HepG2 (cell line): ENCODE results near the gene CRYBA1. TPM values are rescaled to one million over a fixed set of nuclear protein-coding genes. Genes with fewer than 3 reads are reported as not detected.

ENCODE experiments used
- ATAC-seq: fragments of 200-7000 bp; cut with Tn5 transposase; 3 replicates; pipeline ENCODE4 v1.9.1; 2020; ENCODE audit warnings: mild to moderate bottlenecking, moderate library complexity
- BruUV-seq: library from RNA; stranded (reverse); fragments of 400-500 nt; replicated peaks from 2 replicates; lab custom pipeline; 2021; lab: Mats Ljungman, UMichigan
- CTCF ChIA-PET: fragments of 300-600 bp; formaldehyde crosslinking; extraction: SDS; loops from one replicate; lab custom pipeline; 2021; ENCODE audit warnings: low total read pairs, inconsistent platforms, low intra/inter-chr PET ratio; lab: Yijun Ruan, JAX
- POLR2A ChIA-PET: fragments of 350-600 bp; sonication (Branson Sonifier 250); formaldehyde crosslinking; loops from one replicate; lab custom pipeline; 2020; ENCODE audit warnings: antibody characterized with exemption, inconsistent platforms; lab: Yijun Ruan, JAX
- DNase-seq: peaks from one replicate; pipeline ENCODE4 v3.0.0-alpha.2; 2015; ENCODE audit warnings: low spot score
- FAIRE-seq: peaks from 3 replicates; lab custom pipeline; 2011; peaks lifted over from hg19 to GRCh38; lab: Jason Lieb, UNC
- H2AFZ ChIP-seq: one replicate; pipeline ENCODE4 v1.6.1; 2011; ENCODE audit warnings: low read length, inconsistent platforms
- H3K27ac ChIP-seq: fragments of 300-600 bp; 3 replicates; pipeline ENCODE4 v1.8.0; 2011; ENCODE audit warnings: mixed run types, mild to moderate bottlenecking, mixed read lengths, low read length, inconsistent platforms; ENCODE audit not compliant: insufficient read depth; ENCODE audit errors: extremely low read length
- H3K27me3 ChIP-seq, 2 experiments: fragments of 200-600 bp in 1 of 2; 2 replicates in 1 of 2; 3 replicates in 1 of 2; pipeline versions ENCODE4 v1.6.0 to v1.8.0; 2011; ENCODE audit warnings: low read length in 2 of 2, mild to moderate bottlenecking in 2 of 2, moderate library complexity in 2 of 2, inconsistent platforms in 1 of 2; ENCODE audit not compliant: insufficient read depth in 2 of 2, control insufficient read depth in 1 of 2
- H3K36me3 ChIP-seq, 2 experiments: fragments of 200-600 bp in 1 of 2; replicated peaks in 1 of 2; 2 replicates in 1 of 2; 3 replicates in 1 of 2; pipeline versions ENCODE4 v1.5.1 to v1.8.0; 2011; ENCODE audit warnings: low read length in 2 of 2, inconsistent platforms in 1 of 2; ENCODE audit not compliant: insufficient read depth in 2 of 2, control insufficient read depth in 1 of 2
- H3K4me1 ChIP-seq: 2 replicates; pipeline ENCODE4 v1.5.1; 2012; ENCODE audit warnings: low read length, inconsistent platforms; ENCODE audit not compliant: insufficient read depth
- H3K4me2 ChIP-seq: 2 replicates; pipeline ENCODE4 v1.6.0; 2011; ENCODE audit warnings: low read depth, low read length, inconsistent platforms
- H3K4me3 ChIP-seq, 3 experiments: fragments of 200-600 bp in 1 of 3; sonication (generic), shearing (Covaris generic) in 1 of 3; replicated peaks in 1 of 3; 2 replicates each; pipeline ENCODE4 v1.5.1; 2011 to 2016; ENCODE audit warnings: low read length in 3 of 3, inconsistent platforms in 2 of 3, low read depth in 2 of 3, mild to moderate bottlenecking in 2 of 3, control low read depth in 1 of 3, mixed read lengths in 1 of 3; ENCODE audit not compliant: insufficient read depth in 1 of 3
- H3K79me2 ChIP-seq: one replicate; pipeline ENCODE4 v1.6.1; 2011; ENCODE audit warnings: low read length, inconsistent platforms; ENCODE audit not compliant: insufficient read depth
- H3K9ac ChIP-seq: 2 replicates; pipeline ENCODE4 v1.6.0; 2011; ENCODE audit warnings: mild to moderate bottlenecking, low read depth, low read length, inconsistent platforms; ENCODE audit not compliant: insufficient read depth
- H3K9me3 ChIP-seq: 2 replicates; pipeline ENCODE4 v1.5.1; 2012; ENCODE audit warnings: mild to moderate bottlenecking, low read length
- H4K20me1 ChIP-seq: 2 replicates; pipeline ENCODE4 v1.6.0; 2011; ENCODE audit warnings: inconsistent platforms, mild to moderate bottlenecking, low read length, moderate library complexity; ENCODE audit not compliant: insufficient read depth
- AGO2 ChIP-seq: fragments of 200-400 bp; formaldehyde crosslinking; optimal IDR thresholded peaks from 2 replicates; pipeline ENCODE3; 2017; ENCODE audit warnings: mild to moderate bottlenecking, low read depth, low read length, moderate library complexity
- DMTF1 ChIP-seq: sonication (generic); formaldehyde crosslinking; IDR thresholded peaks from 2 replicates; pipeline ENCODE4 v1.4.0; 2020; ENCODE audit warnings: mild to moderate bottlenecking, missing genetic modification reagents
- DNMT1 ChIP-seq: sonication (generic); formaldehyde crosslinking; IDR thresholded peaks from 2 replicates; pipeline ENCODE4 v1.5.1; 2020; ENCODE audit warnings: mild to moderate bottlenecking, missing genetic modification reagents
- FOXA1 ChIP-seq, 2 experiments: fragments of 450-650 bp in 1 of 2; sonication (generic) in 1 of 2; formaldehyde crosslinking in 1 of 2; IDR thresholded peaks; 2 replicates each; pipeline versions ENCODE4 v1.4.0 to v1.6.1; 2016 to 2020; ENCODE audit warnings: missing genetic modification reagents in 1 of 2
- HOXA5 ChIP-seq: sonication (generic); formaldehyde crosslinking; IDR thresholded peaks from 2 replicates; pipeline ENCODE4 v1.4.0; 2020; ENCODE audit warnings: missing genetic modification reagents
- MZF1 ChIP-seq: sonication (generic); formaldehyde crosslinking; IDR thresholded peaks from 2 replicates; pipeline ENCODE4 v1.8.1; 2023; ENCODE audit warnings: mild to moderate bottlenecking, missing genetic modification reagents, borderline replicate concordance
- SAFB2 ChIP-seq: sonication (generic); formaldehyde crosslinking; IDR thresholded peaks from 2 replicates; pipeline ENCODE4 v1.5.1; 2020; ENCODE audit warnings: missing genetic modification reagents, low read depth, mild to moderate bottlenecking, borderline replicate concordance
- SMC3 ChIP-seq: IDR thresholded peaks from 2 replicates; pipeline ENCODE4 v1.6.1; 2011; ENCODE audit warnings: low read length, improper control_type of control experiment
- STAG1 ChIP-seq: sonication (generic); formaldehyde crosslinking; IDR thresholded peaks from 2 replicates; pipeline ENCODE4 v1.4.0; 2020; ENCODE audit warnings: missing genetic modification reagents
- TFE3 ChIP-seq: IDR thresholded peaks from 2 replicates; pipeline ENCODE4 v1.6.1; 2016
- ZBTB2 ChIP-seq: sonication (generic); formaldehyde crosslinking; IDR thresholded peaks from 2 replicates; pipeline ENCODE4 v1.8.0; 2022; ENCODE audit warnings: low read depth, missing genetic modification reagents
- ZMYM2 ChIP-seq: sonication (generic); formaldehyde crosslinking; IDR thresholded peaks from 2 replicates; pipeline ENCODE4 v1.8.0; 2022; ENCODE audit warnings: mild to moderate bottlenecking, missing genetic modification reagents
- ZNF34 ChIP-seq: sonication (generic); formaldehyde crosslinking; IDR thresholded peaks from 2 replicates; pipeline ENCODE4 v1.4.0; 2020; ENCODE audit warnings: mild to moderate bottlenecking, missing genetic modification reagents, borderline replicate concordance
- ZNF367 ChIP-seq: sonication (generic); formaldehyde crosslinking; IDR thresholded peaks from 2 replicates; pipeline ENCODE4 v1.4.0; 2020; ENCODE audit warnings: missing genetic modification reagents, borderline replicate concordance
- ZNF704 ChIP-seq: sonication (generic); formaldehyde crosslinking; IDR thresholded peaks from 2 replicates; pipeline ENCODE4 v1.8.1; 2023; ENCODE audit warnings: mild to moderate bottlenecking, inconsistent platforms, moderate library complexity, missing genetic modification reagents, borderline replicate concordance
- ZNF720 ChIP-seq: sonication (generic); formaldehyde crosslinking; IDR thresholded peaks from 2 replicates; pipeline ENCODE4 v1.4.0; 2020; ENCODE audit warnings: missing genetic modification reagents
- WGBS: methylation state at CpG from one replicate; pipeline ENCODE4 v1.1.6; 2017; ENCODE audit warnings: low lambda C conversion rate; 5-methylcytosine and 5-hydroxymethylcytosine counted together
- in situ Hi-C: cut with HindIII; loops from 2 replicates; pipeline ENCODE4 v1.10.0; 2017; ENCODE audit warnings: low pct_unique_long_range_greater_than_20kb; ENCODE audit not compliant: extremely low pct_ligation_motif_present
- intact Hi-C: fragments of 100-400 bp; cut with micrococcal nuclease; formaldehyde crosslinking; loops from one replicate; pipeline ENCODE4 v1.10.0; 2022; ENCODE audit not compliant: unreplicated experiment
- polyA plus RNA-seq, 8 experiments: library from polyadenylated mRNA; depleted of rRNA in 3 of 8; stranded (reverse) in 7 of 8; unstranded in 1 of 8; fragments of >200 nt; fragmentation: Illumina TruSeq in 4 of 8; extraction: Trizol in 4 of 8; gene quantifications; 2 replicates each; pipeline versions ENCODE4 v1.2.1 to v1.2.3, GENCODE V29; 2011 to 2016; ENCODE audit warnings: low read depth in 4 of 8, missing spikeins in 1 of 8, mixed read lengths in 1 of 8; ENCODE audit not compliant: insufficient read depth in 1 of 8
- total RNA-seq, 5 experiments: library from RNA; depleted of rRNA; stranded (reverse); fragments of >200 nt; fragmentation: Illumina TruSeq; extraction: Trizol; gene quantifications; 2 replicates each; pipeline ENCODE4 v1.2.3, GENCODE V29; 2016; ENCODE audit warnings: low read depth in 1 of 5

CRYBA1 gene
- total and polyA plus RNA-seq, 2 of the 13 experiments (the other 11 are each of a cell fraction or from before 2014, with no cell fraction given), result not detected

GRCh38 chr17:29289852-29290251 lies 43.2 kb downstream of the CRYBA1 start (continued):
- no peak for TF ChIP-seq DMTF1
- no peak for TF ChIP-seq FOXA1 (IDR thresholded peaks at IDR 0.05)
- TF ChIP-seq FOXA1 (CRISPR knock-in tag; IDR thresholded peaks at IDR 0.05), result no peak
- TF ChIP-seq, all 625 proteins: peak for 0

GRCh38 chr17:29291163-29291752 lies 44.6 kb downstream of the CRYBA1 start:
- peaks cover 60% of the 10 kb centered on the region for H4K20me1 ChIP-seq
- FAIRE-seq (peak; percentile 40), DNase-seq (peak; percentile 66)
- TF ChIP-seq TFE3 (CRISPR knock-in tag) (no peak), HOXA5 (CRISPR knock-in tag) (no peak), STAG1 (CRISPR knock-in tag) (peak; percentile 52), MZF1 (no peak), ZBTB2 (CRISPR knock-in tag) (no peak), ZMYM2 (no peak), ZNF720 (CRISPR knock-in tag) (no peak), ZNF34 (CRISPR knock-in tag) (no peak), ZNF704 (CRISPR knock-in tag) (no peak), AGO2 (no peak), SMC3 (peak; percentile 39; the same call in 1 of the 2 replicates), DNMT1 (no peak), SAFB2 (CRISPR knock-in tag) (no peak), ZNF367 (CRISPR knock-in tag) (no peak)

More at GRCh38 chr17:29291163-29291752, 44.6 kb downstream of the CRYBA1 start:
- Histone ChIP-seq H3K9me3 (no peaks in the 10 kb centered on the region), H3K4me3 (peak overlapping the region; percentile 92 to 99 (median 93); a peak in 5 of 6 replicates), H3K4me1 (peaks cover 41% of the 10 kb centered on the region), H3K27ac (peak overlapping the region; percentile 52), H3K9ac (peak overlapping the region; percentile 95), H3K27me3 (no peaks in the 10 kb centered on the region; a peak in 1 of 5 replicates), H3K4me2 (peak overlapping the region; percentile 80), H3K36me3 (peaks cover 5 to 39% of the 10 kb centered on the region in 2 experiments), H2AFZ (no peak overlapping the region), H3K79me2 (peaks cover 69% of the 10 kb centered on the region)
- POLR2A ChIA-PET, result interaction anchor here (0.7 kb wide), 1 partner anchor 143 kb away, joined by 7 read pairs; no protein-coding TSS in a partner anchor
- in situ Hi-C loops, result no loop called here
- BruUV-seq, result TSS peak; percentile 45
- CTCF ChIA-PET, result interaction anchor here (0.6 to 1.5 kb wide), 6 partner anchors 39 to 147 kb away, joined by 3 to 6 read pairs (median 4); no protein-coding TSS in a partner anchor
- no peak for ATAC-seq
- intact Hi-C loops, result loop anchor here (2.0 to 10.0 kb wide), 4 partner anchors 39 to 274 kb away; partner anchors contain the start of genes ABHD15 and TP53I13
- WGBS, result 17% methylated on average over 5 of the region's 5 CpGs
